Measurements from ENCODE around the gene ZNF804B.

The ZNF804B gene

GRCh38 chr7:88845091-88845490 is 85.6 kb downstream of the ZNF804B start:
- no peak for TF ChIP-seq CTCF (IDR thresholded peaks at IDR 0.05)
- Histone ChIP-seq H3K4me1 (no peaks in the 10 kb centered on the region), H3K4me2 (ENCODE audit: low read length) (no peak overlapping the region), H3K27ac (no peak overlapping the region), H3K79me2 (no peaks in the 10 kb centered on the region), H2AFZ (no peak overlapping the region), H3K27me3 (ENCODE audit: control insufficient read depth, insufficient read depth, low read length) (no peaks in the 10 kb centered on the region), H3K36me3 (ENCODE audit: control insufficient read depth, insufficient read depth, low read length) (no peaks in the 10 kb centered on the region), H3K9me3 (ENCODE audit: control insufficient read depth, low read length) (no peaks in the 10 kb centered on the region), H3K4me3 (ENCODE audit: low read depth, low read length) (no peak overlapping the region), H3K9ac (no peak overlapping the region)

- no peaks in the 10 kb centered on the region for H3K79me2 ChIP-seq
- TF ChIP-seq CTCF (IDR thresholded peaks at IDR 0.05), result no peak
- no peak overlapping the region for H3K9ac ChIP-seq
- no peak overlapping the region for H3K4me3 ChIP-seq (ENCODE audit: low read depth, low read length)
- H3K4me2 ChIP-seq (ENCODE audit: low read length), result no peak overlapping the region
- no peak overlapping the region for H2AFZ ChIP-seq
- no peaks in the 10 kb centered on the region for H3K36me3 ChIP-seq (ENCODE audit: control insufficient read depth, insufficient read depth, low read length)
- H3K27ac ChIP-seq, result no peak overlapping the region
- no peaks in the 10 kb centered on the region for H3K4me1 ChIP-seq
- no peaks in the 10 kb centered on the region for H3K27me3 ChIP-seq (ENCODE audit: control insufficient read depth, insufficient read depth, low read length)
- no peaks in the 10 kb centered on the region for H3K9me3 ChIP-seq (ENCODE audit: control insufficient read depth, low read length)
These were observed 91.7 kb downstream of the ZNF804B start for GRCh38 chr7:88851220-88851619.

GRCh38 chr7:88859288-88859687 is 99.8 kb downstream of the ZNF804B start:
- Histone ChIP-seq H3K9me3 (ENCODE audit: control insufficient read depth, low read length) (no peaks in the 10 kb centered on the region), H3K27ac (no peak overlapping the region), H3K4me1 (no peaks in the 10 kb centered on the region), H3K79me2 (no peaks in the 10 kb centered on the region), H3K36me3 (ENCODE audit: control insufficient read depth, insufficient read depth, low read length) (no peaks in the 10 kb centered on the region), H3K27me3 (ENCODE audit: control insufficient read depth, insufficient read depth, low read length) (no peaks in the 10 kb centered on the region), H3K4me3 (ENCODE audit: low read depth, low read length) (no peak overlapping the region), H2AFZ (no peak overlapping the region), H3K4me2 (ENCODE audit: low read length) (no peak overlapping the region), H3K9ac (no peak overlapping the region)
- TF ChIP-seq CTCF (IDR thresholded peaks at IDR 0.05), result no peak

- no peaks in the 10 kb centered on the region for H3K79me2 ChIP-seq
- H3K4me1 ChIP-seq, result no peaks in the 10 kb centered on the region
- H3K9me3 ChIP-seq (ENCODE audit: control insufficient read depth, low read length), result no peaks in the 10 kb centered on the region
- H3K36me3 ChIP-seq (ENCODE audit: control insufficient read depth, insufficient read depth, low read length), result no peaks in the 10 kb centered on the region
- no peak overlapping the region for H3K9ac ChIP-seq
- no peak overlapping the region for H3K4me3 ChIP-seq (ENCODE audit: low read depth, low read length)
- no peak overlapping the region for H2AFZ ChIP-seq
- H3K27me3 ChIP-seq (ENCODE audit: control insufficient read depth, insufficient read depth, low read length), result no peaks in the 10 kb centered on the region
- no peak overlapping the region for H3K4me2 ChIP-seq (ENCODE audit: low read length)
- TF ChIP-seq CTCF (IDR thresholded peaks at IDR 0.05), result no peak
- no peak overlapping the region for H3K27ac ChIP-seq
These were observed 106.9 kb downstream of the ZNF804B start for GRCh38 chr7:88866265-88866863.

- no peak overlapping the region for H3K27ac ChIP-seq
- no peak for TF ChIP-seq CTCF (IDR thresholded peaks at IDR 0.05)
- no peaks in the 10 kb centered on the region for H3K4me1 ChIP-seq
- H3K36me3 ChIP-seq (ENCODE audit: control insufficient read depth, insufficient read depth, low read length), result no peaks in the 10 kb centered on the region
- H3K9ac ChIP-seq, result no peak overlapping the region
- H3K4me3 ChIP-seq (ENCODE audit: low read depth, low read length), result no peak overlapping the region
- no peak overlapping the region for H2AFZ ChIP-seq
- no peak overlapping the region for H3K4me2 ChIP-seq (ENCODE audit: low read length)
- no peaks in the 10 kb centered on the region for H3K27me3 ChIP-seq (ENCODE audit: control insufficient read depth, insufficient read depth, low read length)
- H3K79me2 ChIP-seq, result no peaks in the 10 kb centered on the region
- H3K9me3 ChIP-seq (ENCODE audit: control insufficient read depth, low read length), result no peaks in the 10 kb centered on the region
These were observed 107.7 kb downstream of the ZNF804B start for GRCh38 chr7:88867158-88867557.
